Fibroblast of peridontal ligament (primary cell): Measurements from ENCODE around the gene PERCC1.

Experiments used
- DNase-seq: peaks from one replicate; pipeline ENCODE4 v3.0.0-alpha.2; 2010; ENCODE audit errors: extremely low read depth

The PERCC1 gene

DNA sequence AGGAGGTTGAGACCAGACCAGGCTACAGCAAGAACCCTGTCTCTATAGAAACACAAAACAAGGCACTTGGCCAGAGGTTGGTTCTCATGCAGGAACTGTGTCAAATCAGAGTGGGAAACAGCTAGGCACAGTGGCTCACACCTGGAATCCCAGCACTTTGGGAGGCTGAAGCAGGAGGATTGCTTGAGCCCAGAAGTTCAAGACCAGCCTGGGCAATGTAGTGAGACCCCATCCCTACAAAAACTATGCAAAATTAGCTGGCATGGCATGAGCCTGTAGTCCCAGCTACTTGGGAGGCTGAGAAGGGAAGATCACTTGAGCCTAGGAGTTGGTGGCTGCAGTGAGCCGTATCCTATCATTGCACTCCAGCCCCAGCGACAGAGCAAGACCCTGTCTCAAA is 18.0 kb upstream of the PERCC1 start:
- no peak for DNase-seq

DNA sequence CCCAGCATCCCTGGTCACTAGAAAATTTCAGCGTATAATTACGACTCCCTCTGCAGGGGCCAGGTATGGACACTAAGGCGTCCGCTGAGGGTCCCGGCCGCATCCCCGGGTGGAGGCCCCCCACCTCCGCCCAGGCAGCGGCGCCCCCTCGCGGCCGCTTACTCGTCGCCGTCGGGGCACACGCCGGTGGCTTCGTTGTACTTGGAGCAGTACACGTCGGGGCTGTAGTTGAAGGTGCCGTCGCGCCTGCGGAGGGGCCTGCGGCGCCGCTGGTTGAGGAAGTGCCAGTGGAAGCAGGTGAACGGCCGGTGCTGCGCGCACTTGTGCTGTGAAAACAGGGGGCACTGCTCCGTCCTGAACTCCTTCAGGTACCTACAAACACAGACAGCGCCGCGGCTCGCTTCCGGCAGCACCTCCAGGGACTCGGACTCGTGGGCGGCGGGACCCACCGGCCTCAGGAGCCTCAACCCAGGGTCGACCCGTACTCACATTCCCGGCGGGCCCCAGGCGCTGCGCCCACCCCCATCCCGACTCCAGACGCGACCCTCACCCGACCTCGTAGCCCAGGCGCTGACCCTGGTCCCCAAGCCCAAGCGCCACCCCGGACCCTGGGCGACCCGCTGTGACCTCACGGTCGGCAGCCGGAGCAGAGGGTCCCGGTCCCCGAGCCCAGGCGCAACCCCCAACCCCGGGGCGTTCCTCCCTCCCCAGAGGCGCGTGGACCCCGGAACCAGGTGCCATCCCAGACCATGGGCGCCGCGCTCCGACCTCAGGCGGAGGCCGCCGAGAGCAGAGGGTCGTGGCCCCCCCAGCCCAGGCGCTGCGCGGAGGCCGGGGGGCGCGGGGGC is 17.0 kb upstream of the PERCC1 start:
- peak; percentile 35 for DNase-seq

DNA sequence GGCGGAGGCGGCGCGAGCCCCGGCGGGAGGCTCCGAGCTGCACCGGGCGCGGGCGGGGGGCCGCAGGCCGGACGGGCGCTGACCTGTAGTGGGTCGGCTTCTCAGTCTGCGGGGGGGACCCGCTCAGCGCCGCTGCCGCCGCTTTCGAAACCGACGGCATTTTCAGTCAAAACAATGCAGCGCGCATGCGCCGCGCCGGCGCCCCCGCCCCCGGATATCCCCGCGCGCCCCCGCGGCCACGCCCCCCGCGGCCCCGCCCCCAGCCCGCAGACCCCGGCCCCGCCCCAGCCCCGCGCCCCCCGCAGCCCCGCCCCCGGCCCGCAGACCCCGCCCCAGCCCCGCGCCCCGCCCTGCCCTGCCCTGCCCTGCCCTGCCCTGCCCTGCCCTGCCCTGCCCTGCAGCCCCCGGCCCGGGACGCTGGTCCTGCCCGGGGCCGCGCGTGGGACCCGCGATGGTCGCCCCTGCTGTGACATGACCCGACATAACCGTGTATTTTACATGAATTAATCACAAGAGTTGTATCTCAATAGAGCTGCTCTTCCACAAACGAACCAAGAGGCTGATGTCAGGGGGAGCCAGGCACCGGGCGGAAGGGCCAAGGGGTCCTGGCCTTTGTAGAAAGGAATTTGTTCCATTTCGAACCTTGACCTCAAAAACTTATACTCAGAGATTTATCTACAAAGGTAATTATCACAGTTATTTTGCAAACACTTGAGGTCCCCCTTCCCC is 16.2 kb upstream of the PERCC1 start, which contains the start of gene UNKL:
Gene UNKL, minus strand, starts transcription at position 173 of the 729 bp plus-strand sequence. Its CDS starts 13 bp downstream, at position 160.
- DNase-seq: peak; percentile 42

DNA sequence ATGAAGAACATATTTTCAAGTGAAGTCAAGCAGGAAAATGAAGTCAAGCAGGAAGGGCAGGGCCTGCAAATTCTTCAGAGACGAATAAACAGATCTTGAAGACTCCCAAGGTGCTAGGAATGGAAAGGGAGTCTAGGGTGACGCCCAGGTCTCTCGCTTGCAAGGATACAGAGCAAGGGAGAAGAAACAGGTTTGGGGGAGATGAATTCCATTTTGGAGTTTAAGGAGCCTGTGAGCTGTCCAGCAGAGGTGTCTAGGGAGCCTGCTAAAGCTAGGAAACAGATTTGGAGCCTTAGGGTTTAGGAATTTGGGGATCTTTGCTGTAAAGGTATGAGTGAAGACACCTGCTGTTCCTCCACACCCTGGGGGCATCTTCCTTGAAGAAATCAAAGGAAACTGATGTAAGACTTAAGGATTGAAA is 14.3 kb upstream of the PERCC1 start:
- DNase-seq: no peak

DNA sequence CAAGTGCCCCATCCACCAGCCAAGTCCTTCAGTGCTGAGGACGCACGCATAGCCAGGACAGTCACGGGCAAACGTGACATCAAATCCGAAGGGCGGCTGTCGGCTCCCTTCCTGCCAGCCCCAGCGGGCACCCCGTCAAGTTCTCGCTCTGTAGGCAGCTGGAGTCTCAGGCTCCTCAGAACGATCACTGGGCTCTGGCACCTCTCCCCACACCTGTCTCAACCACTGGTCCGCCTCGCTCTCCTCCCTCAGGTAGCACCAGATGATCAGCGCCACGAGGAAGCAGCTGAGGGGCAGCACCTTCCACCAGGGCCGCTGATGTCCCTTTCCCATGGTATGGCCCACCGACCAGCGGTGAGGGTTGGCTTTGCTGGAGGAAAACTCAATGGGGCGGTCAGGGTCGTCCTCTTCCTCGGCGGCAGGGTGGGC is 10.8 kb upstream of the PERCC1 start:
- no peak for DNase-seq

DNA sequence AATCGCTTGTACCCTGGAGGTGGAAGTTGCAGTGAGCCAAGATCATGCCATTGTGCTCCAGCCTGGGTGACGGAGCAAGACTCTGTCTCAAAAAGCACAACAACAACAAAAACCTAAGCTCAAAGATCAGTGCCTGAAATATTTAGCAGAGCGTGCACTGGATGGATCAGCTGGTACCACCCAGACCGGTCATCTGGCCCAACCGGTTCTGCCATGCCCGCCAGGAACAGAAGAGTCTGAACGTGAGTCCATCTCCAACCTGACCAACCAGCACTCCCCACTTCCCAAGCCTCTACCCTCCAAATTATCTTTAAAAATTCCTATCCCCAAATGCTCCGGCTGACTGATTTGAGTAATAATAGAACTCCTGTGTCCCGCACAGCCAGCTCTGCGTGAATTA is 8.8 kb upstream of the PERCC1 start:
- DNase-seq: no peak

DNA sequence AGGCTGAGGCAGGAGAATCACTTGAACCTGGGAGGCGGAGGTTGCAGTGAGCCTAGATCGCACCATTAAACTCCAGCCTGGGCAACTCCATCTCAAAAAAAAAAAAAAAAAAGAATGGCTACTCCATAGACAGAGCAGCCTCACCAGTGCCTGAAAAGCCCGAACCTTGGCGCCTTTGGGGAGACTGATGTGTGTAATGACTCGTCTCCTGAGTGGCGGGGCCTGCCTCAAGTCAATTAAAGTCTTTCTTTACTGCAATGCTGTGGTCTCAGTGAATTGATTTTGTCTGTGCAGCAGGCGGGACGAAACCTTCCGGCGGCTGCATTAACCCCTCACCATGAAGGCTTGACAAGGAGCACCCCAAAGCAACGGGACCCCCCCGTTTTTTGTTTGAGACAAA is 6.8 kb upstream of the PERCC1 start:
- no peak for DNase-seq

DNA sequence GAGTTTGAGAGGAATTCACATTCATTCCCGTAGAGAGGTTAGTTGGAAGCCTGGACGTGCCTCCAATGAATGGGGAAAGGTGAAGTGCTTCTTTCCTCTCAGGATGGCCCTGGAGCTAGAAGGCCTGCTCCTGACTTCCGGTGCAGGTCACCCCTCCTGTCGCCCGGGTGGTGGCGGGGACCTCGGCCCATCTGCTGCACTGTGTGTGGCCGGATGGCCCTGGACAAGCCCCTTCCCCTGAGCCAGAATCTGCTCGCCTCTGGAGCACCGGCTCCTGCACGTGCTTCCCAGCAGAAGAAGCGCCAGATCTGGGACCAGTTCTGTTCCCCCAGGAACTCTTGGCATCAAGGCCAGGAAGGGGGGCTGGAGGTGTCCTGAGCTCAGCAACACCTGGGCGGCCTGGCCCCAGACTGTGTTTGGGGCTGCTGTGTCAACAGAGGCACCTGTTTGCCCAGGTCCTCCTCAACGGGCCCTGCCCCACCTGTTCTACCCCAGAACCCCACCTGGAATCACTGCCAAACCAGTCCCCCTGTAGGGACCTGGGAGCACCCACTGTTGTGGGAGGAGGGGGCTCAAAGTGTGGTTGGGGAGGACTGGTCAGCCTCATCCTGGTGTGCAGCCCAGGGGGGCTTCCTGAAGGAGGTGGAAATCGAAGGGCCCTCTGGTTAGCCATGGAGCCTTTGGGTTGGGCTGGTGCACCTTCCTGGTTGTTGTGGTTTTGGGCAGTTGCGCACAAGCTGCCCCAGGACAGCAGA is 5.1 kb upstream of the PERCC1 start:
- no peak for DNase-seq

DNA sequence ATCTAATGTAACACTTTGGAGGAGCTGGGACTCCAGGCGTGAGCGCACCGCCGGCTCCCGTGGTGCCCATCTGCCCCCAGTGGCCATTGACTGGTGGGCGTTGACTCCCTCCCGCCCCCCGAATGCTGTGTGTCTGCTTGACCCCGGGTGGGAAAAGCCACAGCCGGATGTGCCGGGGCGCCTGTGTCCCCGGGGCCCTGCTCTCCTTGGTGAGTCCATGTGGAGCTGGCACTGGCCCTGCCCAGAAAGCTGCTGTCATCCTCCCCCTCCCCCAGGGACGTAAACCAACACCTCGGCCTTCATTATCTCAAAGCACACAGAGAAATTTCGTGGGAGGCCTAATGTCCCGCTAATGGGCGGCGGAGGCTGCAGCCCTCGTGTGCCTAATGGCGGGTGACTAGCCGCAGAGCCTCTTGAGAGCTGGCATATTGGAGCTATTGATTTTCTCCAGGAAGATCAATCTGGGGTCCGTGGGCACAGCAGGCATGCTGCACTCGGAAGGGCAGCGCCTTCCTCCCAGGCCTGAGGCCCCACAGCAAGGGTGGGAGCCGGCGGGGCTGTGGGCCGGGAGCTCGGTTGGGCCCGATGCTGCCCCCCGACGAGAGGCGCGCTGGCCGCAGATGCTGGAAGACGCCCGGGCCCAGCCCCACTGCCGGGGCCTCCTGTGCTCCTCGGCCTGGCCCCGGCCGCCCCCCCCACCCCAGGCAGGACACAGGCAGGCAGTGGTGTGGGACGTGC is 4.0 kb upstream of the PERCC1 start:
- no peak for DNase-seq

DNA sequence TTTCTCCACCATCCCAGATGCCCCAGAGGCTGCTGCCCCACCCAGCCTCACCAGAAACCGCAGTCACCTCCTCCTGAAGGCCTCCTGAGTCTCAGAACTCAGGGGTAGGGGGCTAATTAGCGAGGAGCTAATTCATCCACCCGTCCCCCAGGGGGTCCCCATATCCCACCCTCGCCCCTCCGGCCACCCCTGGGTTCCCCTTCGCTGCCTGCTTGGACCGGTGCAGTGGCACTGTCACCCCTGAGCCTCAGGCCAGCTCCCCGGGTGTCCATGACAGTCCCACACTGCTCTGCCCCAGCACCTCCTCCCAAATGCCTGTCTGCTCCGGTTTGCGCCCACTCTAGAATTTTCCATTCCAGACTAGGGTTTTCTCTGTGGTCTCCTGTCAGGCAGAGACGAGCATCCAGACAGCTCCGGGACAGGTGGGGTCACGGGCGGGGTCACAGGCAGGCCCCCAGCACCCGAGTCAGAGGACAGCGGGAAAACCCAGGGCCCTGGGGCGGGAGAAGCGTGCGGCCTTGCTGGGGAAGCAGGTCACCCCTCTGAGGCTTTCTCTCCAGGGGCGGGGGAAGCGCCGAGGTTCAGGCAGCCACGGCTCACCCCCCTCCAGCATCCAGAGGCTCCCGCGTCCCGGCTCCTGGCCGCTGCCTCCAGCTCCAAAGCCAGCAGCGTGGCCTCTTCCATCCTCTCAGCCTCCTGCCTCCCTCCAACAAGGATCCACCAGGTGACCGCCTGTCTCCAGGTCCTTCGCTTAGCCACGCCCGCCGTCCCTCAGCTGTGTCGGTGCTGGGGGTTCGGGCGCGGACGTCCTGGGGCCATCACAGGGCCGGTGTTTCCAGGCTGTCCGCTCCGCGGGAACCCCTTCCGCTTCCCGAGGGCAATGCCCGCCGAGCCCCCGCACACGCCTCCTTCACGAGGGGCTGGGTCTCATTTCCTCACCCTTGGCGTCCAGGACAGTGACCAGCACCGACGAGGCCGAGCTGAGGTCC is 3.1 kb upstream of the PERCC1 start:
- DNase-seq: no peak

DNA sequence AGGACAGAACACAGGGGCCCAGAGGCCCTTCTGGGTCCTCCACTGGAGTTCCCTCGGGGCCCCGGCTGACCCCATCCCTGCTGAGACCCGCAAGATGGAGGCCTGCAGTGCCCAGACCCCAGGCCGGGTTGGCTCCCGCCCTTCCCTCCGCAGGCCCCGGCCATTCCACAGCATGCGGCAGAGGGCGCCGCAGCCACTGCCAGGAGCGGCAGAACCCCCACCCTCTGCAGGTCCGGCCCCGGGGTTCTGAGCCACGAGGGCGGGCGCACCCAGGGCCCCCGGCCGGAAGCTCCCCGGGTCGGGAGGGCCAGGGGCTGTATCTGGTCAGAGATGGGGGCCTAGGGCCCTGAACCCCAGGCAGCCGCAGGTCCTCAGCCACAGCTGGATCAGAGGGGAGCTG is 2.4 kb upstream of the PERCC1 start:
- no peak for DNase-seq

DNA sequence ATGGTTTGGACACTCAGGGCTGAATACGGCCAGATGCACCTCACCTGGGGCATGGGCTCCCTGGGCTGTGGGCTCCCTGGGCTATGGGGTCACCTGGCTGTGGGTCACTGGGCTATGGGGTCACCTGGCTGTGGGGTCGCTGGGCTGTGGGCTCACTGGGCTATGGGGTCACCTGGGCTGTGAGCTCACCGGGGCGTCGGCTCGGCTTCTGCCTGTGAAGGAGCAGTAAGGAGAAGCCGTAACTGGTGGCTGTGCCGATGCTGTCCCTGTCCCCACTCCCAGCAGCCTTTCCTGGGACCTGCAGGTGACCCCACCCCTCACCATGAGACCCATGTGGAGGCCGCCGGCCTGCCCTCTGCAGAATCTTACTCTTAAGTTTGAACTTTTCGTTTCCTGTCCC is 1.9 kb upstream of the PERCC1 start:
- DNase-seq: no peak

DNA sequence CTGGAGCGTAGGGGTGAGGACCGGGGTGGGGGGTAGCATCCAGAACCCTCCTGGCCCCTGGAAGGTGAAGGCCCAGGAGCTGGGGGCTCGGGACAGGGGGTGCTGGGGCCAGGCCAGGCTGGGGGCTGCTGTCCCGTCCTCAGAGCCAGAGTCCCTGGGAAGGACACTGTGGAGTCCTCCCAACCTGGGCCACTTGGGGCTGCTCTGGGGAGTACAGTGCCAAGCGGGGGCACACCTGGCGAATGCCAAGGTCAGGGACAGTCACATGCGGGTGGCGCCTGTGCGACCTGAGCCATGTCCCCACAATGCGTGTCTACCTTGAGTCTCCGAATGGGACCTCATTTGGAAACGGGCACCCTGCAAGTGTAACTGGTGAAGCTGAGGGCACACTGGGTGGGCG is 1.2 kb upstream of the PERCC1 start:
- DNase-seq: no peak

DNA sequence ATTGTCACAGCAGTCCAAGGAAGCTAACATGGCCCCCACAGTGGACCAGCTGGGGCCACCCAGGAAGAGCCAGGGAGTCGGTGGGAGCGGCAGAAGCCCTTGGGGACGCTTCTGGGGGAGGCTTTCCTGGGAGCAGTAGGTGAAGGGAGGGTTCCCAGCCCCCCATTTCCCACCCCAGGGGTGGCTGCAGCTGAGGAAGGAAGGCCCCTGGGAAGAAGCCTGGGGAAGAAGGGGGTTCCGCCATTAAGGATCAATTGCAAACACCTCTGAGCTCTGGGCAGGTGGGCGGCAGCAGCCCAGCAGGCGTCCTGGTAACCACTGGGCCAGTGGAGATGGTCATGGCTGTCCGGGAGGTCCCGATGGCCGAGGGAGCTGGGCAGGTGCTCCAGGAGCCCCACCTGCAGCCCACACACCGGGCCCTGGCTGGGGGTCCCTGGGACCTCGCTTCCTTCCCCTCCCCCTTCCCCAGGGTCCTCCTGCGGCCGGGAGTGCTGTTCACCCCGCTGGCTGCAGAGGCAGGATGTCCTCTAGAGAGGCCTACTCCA is 592 bp upstream of the PERCC1 start:
- DNase-seq: no peak

DNA sequence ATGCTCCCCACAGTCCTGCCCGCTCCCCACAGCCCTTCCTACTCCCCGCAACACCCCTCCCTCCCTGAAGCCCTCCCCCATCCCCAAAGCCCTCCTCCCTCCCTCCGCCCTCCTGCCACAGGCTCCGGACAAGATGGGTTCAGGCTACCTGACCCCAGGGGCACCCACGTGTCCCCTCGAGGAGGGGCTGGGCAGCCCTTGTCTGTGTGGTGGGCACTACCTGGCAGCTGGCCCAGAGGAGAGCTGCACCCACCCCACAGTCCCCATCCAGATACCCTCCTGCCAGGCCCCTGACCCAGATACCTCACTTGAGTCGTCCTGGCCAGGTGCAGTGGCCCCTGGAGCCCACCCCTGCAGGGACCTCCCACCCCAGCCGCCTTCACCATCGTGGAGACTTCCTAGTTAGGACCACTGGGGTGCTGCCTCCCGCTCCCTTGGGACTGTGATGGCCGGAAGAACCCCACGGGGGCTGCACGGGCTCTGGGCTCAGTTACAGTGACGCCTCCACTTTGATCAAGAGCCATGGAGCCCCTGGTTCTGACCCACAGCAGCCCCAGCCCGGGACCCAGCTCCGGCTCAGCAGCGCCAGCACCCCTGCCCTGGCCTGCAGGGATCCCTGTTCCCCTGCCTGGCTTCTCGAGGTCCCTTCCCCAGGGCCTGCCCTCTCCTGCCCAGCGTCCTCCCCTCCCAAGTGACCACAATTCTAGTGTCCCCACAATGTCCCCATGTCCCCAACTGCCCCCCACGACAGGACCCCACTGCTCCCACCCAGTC is 806 bp downstream of the PERCC1 start:
- no peak for DNase-seq

DNA sequence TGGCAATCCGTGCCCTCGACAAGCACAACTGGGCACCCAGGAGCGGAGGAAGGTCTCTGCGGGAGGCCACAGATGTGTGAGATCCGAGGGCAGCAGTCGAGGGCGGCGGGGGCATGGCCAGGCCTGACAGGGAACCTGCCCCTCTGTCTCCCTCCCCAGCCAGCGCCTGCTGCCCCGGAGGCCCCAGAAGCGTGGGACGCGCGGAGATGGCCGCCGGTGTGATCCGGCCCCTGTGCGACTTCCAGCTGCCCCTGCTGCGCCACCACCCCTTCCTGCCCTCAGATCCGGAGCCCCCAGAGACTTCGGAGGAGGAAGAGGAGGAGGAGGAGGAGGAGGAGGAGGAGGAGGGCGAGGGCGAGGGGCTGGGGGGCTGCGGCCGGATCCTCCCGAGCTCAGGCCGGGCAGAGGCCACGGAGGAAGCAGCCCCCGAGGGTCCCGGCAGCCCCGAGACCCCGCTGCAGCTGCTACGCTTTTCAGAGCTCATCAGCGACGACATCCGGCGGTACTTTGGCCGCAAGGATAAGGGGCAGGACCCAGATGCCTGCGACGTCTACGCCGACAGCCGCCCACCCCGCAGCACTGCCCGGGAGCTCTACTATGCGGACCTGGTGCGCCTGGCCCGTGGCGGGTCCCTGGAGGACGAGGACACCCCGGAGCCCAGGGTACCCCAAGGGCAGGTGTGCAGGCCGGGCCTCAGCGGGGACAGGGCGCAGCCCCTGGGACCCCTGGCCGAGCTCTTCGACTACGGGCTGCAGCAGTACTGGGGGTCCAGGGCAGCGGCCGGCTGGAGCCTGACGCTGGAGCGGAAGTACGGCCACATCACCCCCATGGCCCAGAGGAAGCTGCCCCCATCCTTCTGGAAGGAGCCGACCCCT is 1.7 kb downstream of the PERCC1 start:
- no peak for DNase-seq

DNA sequence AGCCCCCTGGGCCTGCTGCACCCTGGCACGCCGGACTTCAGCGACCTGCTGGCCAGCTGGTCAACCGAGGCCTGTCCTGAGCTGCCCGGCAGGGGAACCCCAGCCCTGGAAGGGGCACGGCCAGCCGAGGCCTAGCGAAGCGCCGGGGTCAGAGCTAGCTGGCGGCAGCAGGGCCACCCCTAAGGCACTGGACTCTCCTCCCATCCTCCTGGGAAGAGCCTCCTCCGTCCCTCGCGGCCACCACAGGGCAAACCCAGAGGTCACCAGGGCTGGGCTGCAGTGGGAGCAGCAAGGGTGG is 2.3 kb downstream of the PERCC1 start:
- no peak for DNase-seq

DNA sequence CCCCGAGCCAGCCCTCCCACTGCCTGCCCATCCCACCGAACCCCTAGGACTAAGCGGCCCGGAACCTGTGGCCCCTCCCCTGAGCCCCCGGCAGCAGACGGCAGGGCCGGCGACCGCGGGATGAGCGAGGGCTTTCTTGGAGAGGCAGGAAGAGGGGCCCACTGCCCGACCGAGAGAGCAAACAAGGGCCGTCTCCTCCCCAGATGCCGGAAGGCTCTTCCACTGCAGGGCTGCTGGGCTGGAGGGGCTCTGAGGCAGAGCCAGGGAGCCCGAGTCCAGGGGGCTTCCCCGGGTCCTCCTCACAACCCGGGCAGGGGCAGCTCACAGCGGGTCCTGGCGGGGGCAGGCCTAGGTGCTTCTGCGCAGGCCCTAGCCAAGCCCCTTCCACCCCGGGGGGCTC is 2.9 kb downstream of the PERCC1 start:
- DNase-seq: no peak
